Sigmoid colon (tissue), 4 donors: ENCODE data around the gene MDGA2.

ENCODE experiments used
- EP300 ChIP-seq, 4 donors: sonication (generic); formaldehyde crosslinking; IDR thresholded peaks; one replicate each; pipeline ENCODE4 v1.6.1; 2017; ENCODE audit warnings: antibody characterized with exemption in 4 of 4
- POLR2A ChIP-seq, 2 donors: fragments of 450-650 bp; IDR thresholded peaks; one replicate each; pipeline ENCODE4 v1.6.1; 2016; ENCODE audit warnings: antibody characterized with exemption in 2 of 2, mild to moderate bottlenecking in 2 of 2, moderate library complexity in 2 of 2
- POLR2AphosphoS5 ChIP-seq, 4 donors: sonication (generic); formaldehyde crosslinking; IDR thresholded peaks; one replicate each; pipeline ENCODE4 v1.6.1; 2017; ENCODE audit warnings: antibody characterized with exemption in 4 of 4
- TF ChIP-seq, protein P1 (sequence below), 4 experiments: fragments of 450-650 bp in 3 of 4; fragments of 200-600 bp in 1 of 4; IDR thresholded peaks; one replicate each; pipeline ENCODE4 v1.5.1; 2016 to 2019; ENCODE audit warnings: antibody characterized with exemption in 4 of 4, mild to moderate bottlenecking in 3 of 4, moderate library complexity in 2 of 4

DNA sequence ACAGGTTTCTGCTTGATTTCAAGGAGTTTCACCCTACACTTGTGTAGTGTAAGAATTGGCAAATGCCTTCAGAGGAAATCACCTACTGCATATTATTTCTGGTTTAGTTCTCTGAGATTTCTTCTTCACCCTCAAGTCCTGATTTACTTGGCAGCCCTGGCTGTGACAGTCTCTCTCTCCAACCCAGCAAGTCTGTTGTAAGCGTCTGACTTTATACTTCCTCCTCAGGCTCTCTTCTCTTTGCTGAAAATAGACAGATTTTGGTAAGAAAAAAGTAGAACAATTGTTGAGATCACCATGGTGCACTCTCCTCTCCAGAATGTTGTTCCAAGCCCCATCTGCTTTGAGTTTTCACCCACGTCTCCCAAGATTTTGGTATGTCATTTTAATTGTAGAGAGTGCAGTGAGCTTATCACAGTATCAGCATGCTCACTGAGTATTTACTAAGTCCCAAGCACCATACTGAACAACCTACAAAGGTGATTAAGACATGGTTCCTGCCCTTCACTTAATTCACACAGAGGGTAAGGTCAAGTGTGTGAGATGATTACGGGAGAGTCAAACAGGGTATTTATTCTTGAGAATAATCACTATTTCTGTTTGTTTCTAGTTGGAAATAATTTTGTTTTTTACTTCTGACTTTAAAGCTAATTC, 148.7 kb downstream of the MDGA2 start:
- TF ChIP-seq, protein P1, sequence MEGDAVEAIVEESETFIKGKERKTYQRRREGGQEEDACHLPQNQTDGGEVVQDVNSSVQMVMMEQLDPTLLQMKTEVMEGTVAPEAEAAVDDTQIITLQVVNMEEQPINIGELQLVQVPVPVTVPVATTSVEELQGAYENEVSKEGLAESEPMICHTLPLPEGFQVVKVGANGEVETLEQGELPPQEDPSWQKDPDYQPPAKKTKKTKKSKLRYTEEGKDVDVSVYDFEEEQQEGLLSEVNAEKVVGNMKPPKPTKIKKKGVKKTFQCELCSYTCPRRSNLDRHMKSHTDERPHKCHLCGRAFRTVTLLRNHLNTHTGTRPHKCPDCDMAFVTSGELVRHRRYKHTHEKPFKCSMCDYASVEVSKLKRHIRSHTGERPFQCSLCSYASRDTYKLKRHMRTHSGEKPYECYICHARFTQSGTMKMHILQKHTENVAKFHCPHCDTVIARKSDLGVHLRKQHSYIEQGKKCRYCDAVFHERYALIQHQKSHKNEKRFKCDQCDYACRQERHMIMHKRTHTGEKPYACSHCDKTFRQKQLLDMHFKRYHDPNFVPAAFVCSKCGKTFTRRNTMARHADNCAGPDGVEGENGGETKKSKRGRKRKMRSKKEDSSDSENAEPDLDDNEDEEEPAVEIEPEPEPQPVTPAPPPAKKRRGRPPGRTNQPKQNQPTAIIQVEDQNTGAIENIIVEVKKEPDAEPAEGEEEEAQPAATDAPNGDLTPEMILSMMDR (IDR thresholded peaks at IDR 0.05) = no peak
- TF ChIP-seq POLR2AphosphoS5 (IDR thresholded peaks at IDR 0.05) (no peak), POLR2A (IDR thresholded peaks at IDR 0.05) (no peak), EP300 (IDR thresholded peaks at IDR 0.05) (no peak)
